ENCODE measurements around the gene PKD2L1. TPM values are rescaled to one million over a fixed set of nuclear protein-coding genes. Genes with fewer than 3 reads are reported as not detected.
"Not testable (repeated sequence)": the region's sequence is repeated elsewhere in the genome, so short reads cannot be mapped to it uniquely, and the experiment has no call there.

Gene PKD2L1
- total RNA-seq: not detected

- ChIA-PET POLR2A (interaction anchor here (0.6 kb wide), 1 partner anchor 13 kb away, joined by 3 read pairs; no protein-coding TSS in a partner anchor), CTCF (interaction anchor here (0.9 to 1.1 kb wide), 2 partner anchors 8 to 104 kb away, joined by 3 read pairs; no protein-coding TSS in a partner anchor)
Observed at GRCh38 chr10:100330079-100330478, at the start of gene PKD2L1. Gene PKD2L1 (minus strand): TSS chr10:100330228. CDS start chr10:100330103, 125 bp downstream.

- POLR2A ChIA-PET: interaction anchor here (0.7 kb wide), 1 partner anchor 31 kb away, joined by 4 read pairs; the partner anchor contains the start of gene SCD
- CTCF ChIA-PET: interaction anchor here (0.6 kb wide), 1 partner anchor 74 kb away, joined by 4 read pairs; no protein-coding TSS in a partner anchor
Observed at GRCh38 chr10:100377830-100378229, 47.8 kb upstream of the PKD2L1 start.

- POLR2A ChIA-PET: not testable (repeated sequence)
- CTCF ChIA-PET: interaction anchor here (0.6 kb wide), 1 partner anchor 46 kb away, joined by 3 read pairs; no protein-coding TSS in a partner anchor
Observed at GRCh38 chr10:100376656-100377055, 46.6 kb upstream of the PKD2L1 start.

- POLR2A ChIA-PET: interaction anchor here (0.6 to 3.1 kb wide), 4 partner anchors 12 to 152 kb away, joined by 3 to 74 read pairs (median 6); partner anchors contain the start of gene SCD
- CTCF ChIA-PET: not testable (repeated sequence)
Observed at GRCh38 chr10:100374677-100375353, 44.8 kb upstream of the PKD2L1 start.

DNA sequence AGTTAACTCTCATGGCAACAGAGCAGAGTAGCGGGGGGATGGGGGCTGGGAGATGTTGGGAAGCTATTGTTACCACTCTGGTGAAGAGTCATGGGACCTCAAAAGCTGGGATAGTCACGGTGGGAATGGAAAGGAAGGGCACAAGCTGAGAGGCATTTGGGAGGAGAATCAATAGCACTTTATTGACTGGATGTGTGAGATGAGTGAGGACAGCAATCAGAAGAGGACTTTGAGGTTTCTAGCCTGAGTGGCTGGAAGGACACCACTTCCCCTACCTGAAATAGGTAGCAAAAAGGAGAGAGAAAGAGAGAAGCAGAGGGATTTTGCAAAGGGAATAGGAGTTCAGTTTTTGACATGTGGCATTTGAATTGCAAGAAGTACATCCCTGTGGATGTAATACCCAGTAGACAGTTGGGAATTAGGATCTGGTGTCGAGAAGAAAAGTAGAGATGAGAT lies 44.2 kb upstream of the PKD2L1 start:
- POLR2A ChIA-PET: interaction anchor here (0.6 to 3.1 kb wide), 6 partner anchors 9 to 153 kb away, joined by 3 to 74 read pairs (median 5); partner anchors contain the start of gene SCD
- CTCF ChIA-PET: interaction anchor here (0.8 to 1.3 kb wide), 3 partner anchors 8 to 20 kb away, joined by 3 to 6 read pairs (median 3); no protein-coding TSS in a partner anchor

DNA sequence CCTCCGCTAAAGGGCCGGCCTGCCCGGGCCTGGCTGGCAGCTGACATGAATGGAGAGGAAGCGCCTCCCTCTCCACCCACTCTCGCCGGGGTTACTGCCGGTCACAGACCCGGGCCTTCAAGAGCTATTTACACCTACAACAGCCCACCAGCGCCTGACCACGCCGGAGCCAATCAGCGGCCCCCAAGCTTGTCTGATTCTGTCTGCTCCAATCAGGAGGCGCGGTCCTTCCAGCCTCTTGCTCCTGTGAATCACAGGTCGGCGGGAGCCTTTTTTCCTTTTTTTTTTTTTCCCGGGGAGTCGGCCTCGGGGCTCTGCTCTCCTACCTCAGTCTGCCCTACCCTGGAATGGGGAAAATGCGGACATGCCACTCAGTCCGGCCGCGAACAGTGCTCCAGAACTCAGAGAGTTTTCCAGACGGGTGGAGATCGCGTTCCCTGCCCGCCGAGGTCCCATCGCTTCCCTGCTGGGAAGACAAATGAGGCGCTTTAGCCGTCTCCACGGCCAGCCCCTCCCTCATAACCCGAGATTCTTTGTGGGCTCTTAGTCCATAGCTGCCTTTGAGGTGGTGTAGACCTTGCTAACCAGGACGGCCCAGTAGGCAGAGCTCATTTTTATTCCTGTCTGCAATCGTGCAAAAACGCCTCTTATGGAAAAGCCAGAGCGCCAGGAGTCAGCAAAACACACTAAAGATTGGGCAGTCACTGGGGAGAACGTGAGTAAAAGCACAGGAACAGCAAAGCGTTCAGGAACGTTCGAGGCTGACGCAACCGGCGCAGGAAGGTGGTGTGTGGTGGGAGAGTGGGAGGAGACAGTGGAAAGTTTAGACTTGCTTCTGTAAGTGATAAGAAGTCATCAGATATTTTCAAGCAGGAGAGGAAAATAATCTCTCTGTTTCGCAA lies 43.5 kb upstream of the PKD2L1 start:
- ChIA-PET POLR2A (interaction anchor here (0.6 to 3.1 kb wide), 10 partner anchors 10 to 242 kb away, joined by 3 to 74 read pairs (median 4); partner anchors contain the start of genes NDUFB8 and SCD), CTCF (interaction anchor here (0.8 to 1.3 kb wide), 3 partner anchors 8 to 19 kb away, joined by 3 to 6 read pairs (median 3); no protein-coding TSS in a partner anchor)

GRCh38 chr10:100372415-100373297 lies 42.6 kb upstream of the PKD2L1 start:
- ChIA-PET POLR2A (interaction anchor here (0.7 to 3.1 kb wide), 7 partner anchors 21 to 241 kb away, joined by 3 to 74 read pairs (median 4); partner anchors contain the start of genes NDUFB8 and SCD), CTCF (interaction anchor here (1.3 kb wide), 1 partner anchor 18 kb away, joined by 6 read pairs; no protein-coding TSS in a partner anchor)

DNA sequence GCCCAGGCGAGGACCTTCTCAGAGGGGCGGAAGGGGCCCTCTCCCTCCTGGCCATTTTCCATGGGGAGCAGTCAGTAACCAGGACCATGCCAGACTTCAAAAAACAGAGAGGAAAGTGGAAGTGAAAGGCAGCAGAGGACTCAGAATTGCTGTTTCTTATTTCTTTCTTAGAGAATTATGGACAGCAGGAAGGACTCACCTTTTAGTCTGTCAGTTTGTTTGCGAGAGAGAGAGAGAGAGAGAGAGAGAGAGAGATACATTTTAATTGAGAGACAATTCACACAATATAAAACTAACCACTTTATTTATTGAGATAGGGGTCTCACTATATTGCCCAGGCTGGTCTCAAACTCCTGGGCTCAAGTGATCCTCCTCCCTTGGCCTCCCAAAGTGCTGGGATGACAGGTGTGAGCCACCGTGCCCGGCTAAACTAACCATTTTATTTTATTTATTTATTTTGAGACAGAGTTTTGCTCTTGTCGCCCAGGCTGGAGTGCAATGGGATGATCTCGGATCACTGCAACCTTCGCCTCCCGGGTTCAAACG lies 41.5 kb upstream of the PKD2L1 start:
- CTCF ChIA-PET: interaction anchor here (1.6 to 2.1 kb wide), 3 partner anchors 25 to 62 kb away, joined by 6 to 12 read pairs (median 11); partner anchors contain the start of gene SCD

DNA sequence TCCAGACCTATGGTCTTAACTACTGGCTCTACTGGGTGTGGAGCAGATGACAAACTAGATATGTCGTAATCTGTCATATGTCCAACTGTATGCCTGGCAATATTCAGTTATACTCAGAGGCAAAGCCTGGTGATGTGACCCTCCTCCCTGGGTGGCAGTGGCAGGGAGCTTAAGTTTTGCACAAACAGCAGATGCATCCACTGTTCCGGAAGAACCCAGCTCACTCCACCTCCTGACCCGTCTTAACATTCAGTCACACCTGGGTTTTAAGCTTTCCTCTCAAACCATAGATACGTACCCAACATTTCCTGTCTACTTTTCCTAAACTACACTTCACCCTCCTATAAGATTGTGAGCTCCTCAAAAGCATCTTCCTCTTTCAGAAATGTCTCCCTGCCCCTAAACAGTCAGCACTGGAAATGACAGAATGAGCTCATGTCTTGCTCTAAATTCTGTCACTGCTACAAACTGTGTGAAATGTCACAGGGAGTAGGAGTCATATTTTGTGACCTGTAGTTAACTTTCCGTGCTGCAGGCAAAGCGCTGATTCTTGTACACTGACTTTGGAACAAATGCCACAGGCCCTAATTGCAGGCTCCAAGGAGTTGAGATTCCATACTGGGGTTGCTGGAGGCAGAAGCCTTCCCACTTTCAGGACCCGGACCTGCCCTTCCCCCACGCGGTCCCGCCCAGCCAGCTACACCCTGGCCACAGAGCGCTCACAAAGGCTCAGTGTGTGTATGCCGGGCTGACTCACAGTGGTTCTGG lies 40.9 kb upstream of the PKD2L1 start:
- ChIA-PET CTCF (interaction anchor here (0.5 to 2.1 kb wide), 5 partner anchors 23 to 144 kb away, joined by 3 to 12 read pairs (median 6); partner anchors contain the start of gene SCD), POLR2A (interaction anchor here (0.6 to 2.7 kb wide), 7 partner anchors 9 to 269 kb away, joined by 3 to 38 read pairs (median 4); partner anchors contain the start of gene SCD)

More for the DNA sequence above, 41.5 kb upstream of the PKD2L1 start:
- POLR2A ChIA-PET: interaction anchor here (0.6 to 2.7 kb wide), 4 partner anchors 8 to 269 kb away, joined by 4 to 38 read pairs (median 8); partner anchors contain the start of gene SCD

DNA sequence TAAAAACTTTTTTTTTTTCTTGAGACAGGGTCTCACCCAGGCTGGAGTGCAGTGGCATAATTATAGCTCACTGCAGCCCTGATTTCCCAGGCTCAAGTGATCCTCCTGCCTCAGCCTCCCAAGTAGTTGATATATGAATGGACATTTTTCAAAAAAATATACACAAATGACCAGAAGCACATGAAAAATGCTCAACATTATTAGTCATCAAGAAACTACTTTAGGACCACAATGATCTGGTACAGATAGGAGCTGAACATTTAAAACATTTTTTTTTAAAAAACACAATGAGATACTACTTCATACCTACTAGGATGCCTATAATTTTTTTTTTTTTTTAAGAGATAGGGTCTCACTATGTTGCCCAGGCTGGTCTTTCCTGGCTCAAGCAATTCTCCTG lies 38.7 kb upstream of the PKD2L1 start:
- ChIA-PET POLR2A (no interaction called here), CTCF (no interaction called here)

- POLR2A ChIA-PET: no interaction called here
- CTCF ChIA-PET: interaction anchor here (1.2 kb wide), 1 partner anchor 9 kb away, joined by 3 read pairs; no protein-coding TSS in a partner anchor
Observed at GRCh38 chr10:100364735-100365391, 34.8 kb upstream of the PKD2L1 start.

DNA sequence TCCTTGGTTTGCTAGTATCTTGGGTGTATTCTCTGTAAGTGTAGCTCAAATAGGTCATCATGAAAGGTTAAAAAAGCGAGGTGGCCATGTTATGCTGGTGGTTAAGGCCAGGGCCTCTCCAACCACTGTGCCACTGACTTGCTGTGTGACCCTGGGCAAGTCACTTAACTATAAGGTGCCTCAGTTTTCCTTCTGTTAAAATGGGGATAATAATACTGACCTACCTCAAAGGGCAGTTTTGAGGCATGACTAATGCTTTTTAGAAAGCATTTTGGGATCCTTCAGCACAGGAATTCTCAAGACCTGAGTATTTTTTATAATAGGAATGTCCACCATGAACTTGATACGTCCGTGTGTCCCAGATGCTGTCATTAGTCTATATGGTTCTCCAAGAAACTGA lies 34.1 kb upstream of the PKD2L1 start:
- ChIA-PET CTCF (interaction anchor here (0.6 kb wide), 1 partner anchor 46 kb away, joined by 4 read pairs; no protein-coding TSS in a partner anchor), POLR2A (interaction anchor here (1.0 kb wide), 1 partner anchor 17 kb away, joined by 3 read pairs; the partner anchor contains the start of gene SCD)

DNA sequence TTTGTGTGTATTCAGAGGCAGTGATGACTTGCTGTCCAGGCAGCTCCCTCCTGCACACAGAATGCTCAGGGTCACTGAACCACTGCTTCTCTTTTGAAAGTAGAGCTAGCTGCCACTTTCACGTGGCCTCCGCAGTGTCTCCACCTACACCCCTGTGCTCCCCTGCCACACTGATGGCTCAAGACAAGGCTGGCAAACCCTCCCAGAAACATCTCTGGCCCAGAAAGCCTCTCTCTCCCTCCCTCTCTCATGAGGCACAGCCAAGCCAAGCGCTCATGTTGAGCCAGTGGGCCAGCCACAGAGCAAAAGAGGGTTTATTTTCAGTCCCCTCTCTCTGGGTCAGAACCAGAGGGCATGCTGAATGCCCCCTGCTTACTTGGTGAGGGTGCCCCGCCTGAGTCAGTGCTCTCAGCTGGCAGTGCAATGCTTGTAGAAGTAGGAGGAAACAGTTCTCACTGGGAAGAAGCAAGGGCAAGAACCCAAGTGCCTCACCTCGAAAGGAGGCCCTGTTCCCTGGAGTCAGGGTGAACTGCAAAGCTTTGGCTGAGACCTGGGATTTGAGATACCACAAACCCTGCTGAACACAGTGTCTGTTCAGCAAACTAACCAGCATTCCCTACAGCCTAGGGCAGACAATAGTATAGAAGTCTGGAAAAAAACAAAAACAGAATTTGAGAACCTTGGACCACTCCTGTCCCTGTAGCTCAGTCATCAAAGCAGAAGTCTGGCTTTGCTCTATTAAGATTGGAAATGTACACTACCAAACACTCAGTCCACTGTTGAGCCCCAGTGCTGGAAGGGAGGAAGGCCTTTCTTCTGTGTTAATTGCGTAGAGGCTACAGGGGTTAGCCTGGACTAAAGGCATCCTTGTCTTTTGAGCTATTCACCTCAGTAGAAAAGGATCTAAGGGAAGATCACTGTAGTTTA lies 32.8 kb upstream of the PKD2L1 start:
- ChIA-PET CTCF (no interaction called here), POLR2A (interaction anchor here (0.8 to 1.0 kb wide), 2 partner anchors 11 to 16 kb away, joined by 3 read pairs; partner anchors contain the start of gene SCD)

DNA sequence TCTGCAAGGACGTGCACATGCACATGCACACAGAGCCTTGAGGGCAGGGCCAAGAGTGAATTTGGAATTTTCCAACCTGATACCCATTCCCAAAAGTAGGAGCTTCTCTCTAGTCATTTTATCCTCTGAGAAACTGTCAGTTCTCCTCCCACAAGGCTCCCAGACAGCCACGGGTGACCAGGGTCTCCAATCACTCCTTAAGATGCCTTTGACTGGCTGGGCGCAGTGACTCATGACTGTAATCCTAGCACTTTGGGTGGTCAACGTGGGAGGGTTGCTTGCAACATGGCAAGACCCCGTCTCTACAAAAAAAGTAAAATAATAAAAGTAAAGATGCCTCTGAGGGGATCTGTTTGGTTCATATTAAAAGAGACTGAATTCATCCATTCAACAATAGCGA lies 30.2 kb upstream of the PKD2L1 start:
- CTCF ChIA-PET: no interaction called here
- POLR2A ChIA-PET: interaction anchor here (0.9 to 1.3 kb wide), 2 partner anchors 10 to 11 kb away, joined by 4 to 5 read pairs; no protein-coding TSS in a partner anchor

DNA sequence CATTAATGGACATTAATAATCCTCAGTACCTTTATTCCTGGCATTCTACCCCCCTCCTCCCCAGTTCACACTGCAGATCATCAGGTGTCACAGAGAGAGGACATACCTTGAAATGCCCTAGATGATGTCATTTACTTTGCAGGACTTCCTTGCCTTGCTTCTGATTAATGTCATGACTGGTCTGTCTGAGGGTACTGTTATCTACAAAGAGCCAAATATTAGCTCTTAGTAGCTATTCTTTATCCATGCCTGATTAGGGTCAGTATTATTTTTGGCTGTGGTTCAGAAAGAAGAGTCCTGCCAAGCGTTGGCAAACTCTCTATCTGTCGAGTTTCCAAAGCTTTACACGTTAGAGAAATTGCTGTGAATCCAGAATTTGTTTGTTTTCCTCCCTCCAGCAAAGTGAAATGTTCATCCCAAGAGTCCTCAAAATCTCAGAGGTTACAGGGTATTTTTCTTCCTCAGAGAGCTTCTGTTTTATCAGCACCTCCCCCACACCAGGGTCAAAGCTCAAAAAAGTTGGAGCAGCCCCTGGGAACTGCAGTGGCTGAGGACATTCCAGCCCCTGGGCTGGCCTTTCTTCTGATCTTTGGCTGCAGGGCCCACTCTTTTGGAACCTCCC lies 29.6 kb upstream of the PKD2L1 start:
- POLR2A ChIA-PET: interaction anchor here (0.9 to 1.3 kb wide), 2 partner anchors 10 to 11 kb away, joined by 4 to 5 read pairs; no protein-coding TSS in a partner anchor
- CTCF ChIA-PET: no interaction called here
